Fibroblast of peridontal ligament (primary cell): ENCODE data around the gene ATF3.
A peak's percentile ranks its signal among the peaks of the same experiment; 100 is the strongest.
"Not testable (repeated sequence)": the region's sequence is repeated elsewhere in the genome, so short reads cannot be mapped to it uniquely, and the experiment has no call there.

Source experiments
- DNase-seq: peaks from one replicate; pipeline ENCODE4 v3.0.0-alpha.2; 2010; ENCODE audit errors: extremely low read depth

The ATF3 gene

GRCh38 chr1:212628046-212628445, 19.5 kb downstream of the ATF3 start:
- no peak for DNase-seq

DNA sequence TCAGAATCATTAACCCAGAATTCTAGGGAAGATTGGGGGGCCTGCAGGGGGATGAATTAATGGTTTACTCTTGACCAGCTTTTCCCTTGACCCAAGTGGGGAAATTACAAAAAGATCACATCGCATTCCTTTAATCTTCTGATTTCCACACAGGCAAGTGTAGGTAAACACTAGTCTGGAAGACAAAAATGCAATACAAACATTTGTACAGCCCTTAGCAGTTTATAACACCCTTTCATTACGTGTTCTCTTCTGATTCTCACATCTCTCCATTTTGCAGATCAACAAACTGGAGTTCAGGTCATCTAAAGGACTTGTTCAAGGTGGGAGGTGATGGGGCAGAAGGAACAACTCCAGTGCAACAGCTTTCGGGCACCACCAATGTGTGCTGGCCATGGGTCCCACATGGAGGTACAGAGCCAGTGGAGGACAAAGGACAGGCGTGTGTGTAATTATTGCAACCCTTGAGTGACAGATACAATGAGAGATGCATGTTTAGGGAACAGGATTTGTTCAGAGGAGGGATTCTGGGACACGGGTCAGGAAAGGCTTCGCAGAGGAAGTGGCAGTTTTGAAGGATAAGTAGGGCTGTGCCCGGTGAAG, 20.4 kb downstream of the ATF3 start:
- DNase-seq = no peak

GRCh38 chr1:212629450-212630157, 21.0 kb downstream of the ATF3 start:
- no peak for DNase-seq

DNA sequence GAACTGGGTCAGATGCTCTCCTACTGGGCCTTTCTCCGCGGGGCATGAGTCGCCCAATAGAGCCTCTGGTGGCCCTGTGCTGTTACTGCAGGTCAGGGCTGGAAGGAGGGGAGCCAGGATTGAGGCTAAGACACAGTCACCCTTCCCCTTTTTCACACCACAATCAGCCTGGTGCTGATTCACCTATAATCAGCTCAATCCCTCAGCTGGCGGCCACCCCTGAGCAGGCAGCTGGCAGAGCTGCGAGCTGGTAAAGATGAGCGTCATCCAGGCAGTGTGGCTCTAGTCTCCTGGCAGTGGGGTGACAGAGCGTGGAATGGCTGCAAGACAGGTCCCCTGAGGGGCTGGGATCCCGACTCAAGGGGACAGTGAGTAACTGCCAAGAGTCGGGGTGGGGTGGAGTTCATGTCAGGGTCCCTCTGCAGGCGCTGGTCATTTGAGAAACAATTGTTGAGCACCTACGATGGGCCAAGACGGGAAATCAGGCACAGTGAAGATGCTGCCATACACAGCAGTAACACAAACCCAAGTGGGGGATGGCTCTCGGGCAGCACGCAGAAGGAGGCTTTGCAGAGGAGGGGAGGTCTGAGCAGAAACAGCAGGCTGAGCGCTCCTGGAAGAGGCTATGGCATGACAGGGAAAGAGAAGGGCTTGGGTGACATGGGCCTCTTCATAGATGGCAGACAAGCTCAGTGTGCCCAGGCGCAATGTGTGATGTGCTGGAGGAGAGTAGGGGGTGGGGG, 21.8 kb downstream of the ATF3 start:
- DNase-seq = no peak

GRCh38 chr1:212633161-212633560, 24.6 kb downstream of the ATF3 start:
- no peak for DNase-seq

DNA sequence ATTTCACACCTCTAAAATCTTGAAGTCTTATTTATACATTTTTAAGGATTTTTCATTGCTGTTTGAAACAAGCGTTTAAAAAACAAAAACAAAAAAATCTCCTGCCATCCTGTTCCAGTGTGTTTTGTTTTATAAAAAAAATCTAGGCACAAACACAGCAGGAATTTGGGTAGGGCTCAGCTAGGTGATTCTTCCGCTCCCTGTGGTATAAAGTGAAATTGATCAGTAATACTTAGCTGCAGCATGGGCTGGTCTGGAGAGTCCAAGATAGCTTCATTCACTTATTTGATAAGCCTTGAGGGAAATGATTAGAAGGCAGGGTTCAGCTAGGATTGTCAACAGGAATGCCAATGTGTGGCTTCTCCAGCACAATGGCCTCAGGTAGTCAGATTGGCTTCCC, 25.7 kb downstream of the ATF3 start:
- no peak for DNase-seq

GRCh38 chr1:212635141-212635631, 26.6 kb downstream of the ATF3 start:
- peak; percentile 77 for DNase-seq

DNA sequence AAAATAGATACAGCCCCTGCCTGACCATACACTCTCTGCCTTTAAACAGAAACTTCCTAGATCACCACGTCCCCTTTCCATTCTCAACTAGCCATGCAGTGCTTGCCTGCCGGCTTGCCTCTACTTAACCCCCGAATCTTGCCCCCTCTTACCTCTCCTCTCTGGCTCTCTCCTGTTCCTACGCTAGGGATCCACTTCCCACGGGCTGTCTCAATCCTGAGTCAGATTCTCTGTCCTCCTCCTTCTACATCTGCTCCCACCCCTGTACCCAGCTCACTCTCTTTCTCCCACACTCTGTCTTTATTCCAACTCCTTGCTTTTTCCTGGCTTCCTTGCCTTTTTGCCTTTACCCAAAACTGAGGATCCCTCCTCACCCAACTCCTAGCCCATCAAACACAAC, 29.3 kb downstream of the ATF3 start:
- peak; percentile 76 for DNase-seq

GRCh38 chr1:212638492-212639151, 30.1 kb downstream of the ATF3 start:
- DNase-seq = peak; percentile 96

- DNase-seq = not testable (repeated sequence)
These were observed 31.0 kb downstream of the ATF3 start for GRCh38 chr1:212639524-212639923.

GRCh38 chr1:212640223-212640878, 31.8 kb downstream of the ATF3 start:
- DNase-seq = no peak

DNA sequence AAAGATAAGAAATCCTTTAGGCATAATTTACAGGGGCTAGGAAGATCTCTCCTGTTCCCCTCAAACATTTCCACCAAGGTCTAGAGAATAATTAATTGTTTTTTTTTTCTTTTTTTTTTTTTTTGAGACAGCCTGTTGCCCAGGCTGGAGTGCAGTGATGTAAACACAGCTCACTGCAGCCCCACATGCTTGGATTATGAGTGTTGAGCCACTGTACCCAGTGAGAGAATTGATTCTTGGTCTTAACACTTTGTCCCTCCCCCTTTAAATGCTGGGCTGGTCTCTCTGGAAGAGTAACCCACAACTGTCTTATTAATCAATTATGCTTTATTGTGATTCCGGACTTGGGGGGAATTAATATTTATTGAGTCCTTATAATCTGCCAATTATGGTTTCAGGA, 33.4 kb downstream of the ATF3 start:
- peak; percentile 68 for DNase-seq

- no peak for DNase-seq
These were observed 35.3 kb downstream of the ATF3 start for GRCh38 chr1:212643877-212644276.

GRCh38 chr1:212644866-212645545, 36.4 kb downstream of the ATF3 start:
- DNase-seq = no peak

DNA sequence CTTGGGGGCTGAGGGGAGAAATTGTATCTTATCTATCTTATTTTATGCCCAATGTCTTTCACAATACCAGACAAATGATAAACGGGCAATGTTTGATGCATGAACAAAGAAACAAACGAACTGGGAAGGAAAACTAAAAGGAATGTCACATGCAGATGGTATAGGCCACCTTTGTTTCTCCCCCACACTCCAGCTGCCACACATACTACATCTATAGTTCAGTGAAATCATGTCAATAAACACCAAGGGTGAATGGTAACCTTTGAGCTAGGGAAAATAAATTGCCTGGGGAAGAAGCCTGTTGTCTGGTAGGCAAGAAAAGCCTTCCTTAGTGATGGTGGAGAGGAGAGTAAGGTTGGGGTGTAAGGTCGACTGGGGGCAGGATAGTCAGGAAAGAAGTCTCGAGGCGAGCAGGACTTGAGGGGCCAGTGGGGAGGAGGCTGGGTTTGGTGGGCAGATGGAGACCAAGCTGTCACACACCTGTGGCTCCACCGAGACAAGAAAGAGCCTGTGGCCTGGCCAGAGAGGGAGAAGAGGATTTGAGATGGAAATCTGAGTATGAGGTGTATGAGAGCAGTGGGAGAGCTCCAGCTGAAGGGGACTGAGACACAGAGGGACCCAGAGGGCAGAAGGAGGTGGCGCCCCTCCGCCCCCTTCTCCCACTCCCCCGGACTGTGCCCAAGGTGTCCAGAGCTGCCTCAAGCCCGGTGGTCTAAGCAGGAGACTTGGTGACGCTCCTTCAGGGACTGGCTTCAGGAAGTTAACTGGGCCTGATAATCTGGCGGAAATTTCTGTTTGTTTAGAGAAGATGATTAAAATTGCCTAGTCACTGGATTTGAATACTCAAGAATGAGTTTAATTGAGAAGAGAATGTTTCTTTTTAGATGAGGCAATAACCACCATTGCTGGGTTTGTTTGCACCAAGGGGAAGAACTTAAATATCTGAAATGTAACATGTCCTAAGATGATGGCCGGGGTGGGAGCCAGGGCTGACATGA, 37.3 kb downstream of the ATF3 start:
- peak; percentile 57 for DNase-seq

- no peak for DNase-seq
These were observed 38.0 kb downstream of the ATF3 start for GRCh38 chr1:212646588-212646987.

GRCh38 chr1:212647004-212647403, 38.4 kb downstream of the ATF3 start:
- DNase-seq = no peak

GRCh38 chr1:212648431-212648830, 39.9 kb downstream of the ATF3 start:
- no peak for DNase-seq

GRCh38 chr1:212649020-212649419, 40.5 kb downstream of the ATF3 start:
- peak; percentile 95 for DNase-seq

GRCh38 chr1:212650228-212650627, 41.7 kb downstream of the ATF3 start:
- DNase-seq = peak; percentile 52
